ENCODE measurements around the gene ACTL6B.

GRCh38 chr7:100670074-100670473 lies 13.8 kb upstream of the ACTL6B start:
- no peak for TF ChIP-seq CTCF (IDR thresholded peaks at IDR 0.05)
- TF ChIP-seq POLR2A (IDR thresholded peaks at IDR 0.05): no peak
- TF ChIP-seq POLR2AphosphoS5 (IDR thresholded peaks at IDR 0.05): no peak
